Gastroesophageal sphincter (tissue), 4 donors: Measurements from ENCODE around the gene IL31RA. TPM values are rescaled to one million over a fixed set of nuclear protein-coding genes. Genes with fewer than 3 reads are reported as not detected.

ENCODE experiments used
- ATAC-seq: fragments of 150-250 bp; one replicate; pipeline ENCODE4 v1.9.1; 2016; ENCODE audit warnings: mild to moderate bottlenecking, moderate library complexity
- H3K27ac ChIP-seq, 4 donors: fragments of 200-600 bp; sonication (generic) in 3 of 4; 1 replicate in 3 of 4; 2 replicates in 1 of 4; pipeline ENCODE4 v1.5.1; 2016 to 2019
- H3K27me3 ChIP-seq: fragments of 200-600 bp; sonication (generic); one replicate; pipeline ENCODE4 v1.5.1; 2019
- H3K36me3 ChIP-seq, 2 donors: fragments of 200-600 bp; sonication (generic); one replicate each; pipeline ENCODE4 v1.5.1; 2019; ENCODE audit warnings: control low read depth in 1 of 2
- H3K4me1 ChIP-seq, 3 donors: fragments of 200-600 bp; sonication (generic); 1 replicate in 2 of 3; 2 replicates in 1 of 3; pipeline ENCODE4 v1.5.1; 2016 to 2019; ENCODE audit warnings: control low read depth in 2 of 3
- H3K4me3 ChIP-seq, 2 donors: fragments of 200-600 bp; sonication (generic); one replicate each; pipeline ENCODE4 v1.5.1; 2019; ENCODE audit warnings: mild to moderate bottlenecking in 1 of 2, moderate library complexity in 1 of 2
- H3K9me3 ChIP-seq, 3 donors: fragments of 200-600 bp; sonication (generic); one replicate each; pipeline ENCODE4 v1.5.1; 2017 to 2019; ENCODE audit warnings: control low read depth in 2 of 3
- EP300 ChIP-seq: sonication (generic); formaldehyde crosslinking; IDR thresholded peaks from one replicate; pipeline ENCODE4 v1.6.1; 2017; ENCODE audit warnings: antibody characterized with exemption, mild to moderate bottlenecking
- POLR2A ChIP-seq, 2 donors: fragments of 450-650 bp; IDR thresholded peaks; one replicate each; pipeline ENCODE4 v1.6.1; 2017; ENCODE audit warnings: antibody characterized with exemption in 2 of 2, mild to moderate bottlenecking in 2 of 2, moderate library complexity in 1 of 2
- POLR2AphosphoS5 ChIP-seq: sonication (generic); formaldehyde crosslinking; IDR thresholded peaks from one replicate; pipeline ENCODE4 v1.6.1; 2017; ENCODE audit warnings: antibody characterized with exemption
- WGBS, 2 donors: methylation state at CpG; one replicate each; pipeline ENCODE4 v1.1.5; 2018; ENCODE audit warnings: low coverage in 1 of 2; 5-methylcytosine and 5-hydroxymethylcytosine counted together
- total RNA-seq, 4 donors: library from RNA; depleted of rRNA; stranded (reverse); fragments of >200 nt; gene quantifications; one replicate each; pipeline ENCODE4 v1.1.0, GENCODE V29; 2016
- TF ChIP-seq, protein P1 (sequence below), 4 experiments: fragments of 200-600 bp in 2 of 4; fragments of 450-650 bp in 2 of 4; sonication (generic) in 1 of 4; IDR thresholded peaks; one replicate each; pipeline ENCODE4 v1.5.1; 2017 to 2019; ENCODE audit warnings: antibody characterized with exemption in 4 of 4, mild to moderate bottlenecking in 2 of 4, moderate library complexity in 2 of 4

Gene IL31RA
- total RNA-seq, 4 donors from 2014 or later = 0.13 to 0.57 TPM; not detected in 2

DNA sequence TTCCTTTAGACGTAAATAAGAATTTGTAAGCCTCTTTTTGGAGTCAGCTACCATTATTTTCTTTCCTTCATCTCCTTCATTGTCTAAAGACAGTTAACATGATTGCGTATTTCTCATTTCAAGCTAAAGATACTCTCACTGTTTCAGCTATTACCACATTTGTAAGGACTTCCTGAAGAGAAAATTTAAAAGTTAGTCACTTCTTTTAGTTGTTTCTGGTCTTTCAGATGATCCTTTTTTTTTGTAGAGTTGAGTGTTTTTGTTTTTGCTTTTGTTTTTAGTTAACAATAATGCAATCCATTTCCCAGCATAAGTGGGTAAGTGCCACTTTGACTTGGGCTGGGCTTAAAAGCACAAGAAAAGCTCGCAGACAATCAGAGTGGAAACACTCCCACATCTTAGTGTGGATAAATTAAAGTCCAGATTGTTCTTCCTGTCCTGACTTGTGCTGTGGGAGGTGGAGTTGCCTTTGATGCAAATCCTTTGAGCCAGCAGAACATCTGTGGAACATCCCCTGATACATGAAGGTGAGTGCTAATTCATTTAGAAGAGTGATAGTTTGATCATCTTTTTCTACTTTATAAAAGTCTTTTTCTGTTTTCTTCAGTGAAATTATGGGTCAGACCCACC is 2.0 kb downstream of the IL31RA start:
- Histone ChIP-seq H3K36me3 (no peaks in the 10 kb centered on the region), H3K4me1 (no peaks in the 10 kb centered on the region), H3K27me3 (peaks cover 9% of the 10 kb centered on the region), H3K9me3 (no peaks in the 10 kb centered on the region), H3K4me3 (no peak overlapping the region), H3K27ac (no peak overlapping the region)
- ATAC-seq = no peak
- no peak for TF ChIP-seq EP300
- WGBS, 2 donors = 54 to 58% methylated on average over 3 of the region's 3 CpGs

DNA sequence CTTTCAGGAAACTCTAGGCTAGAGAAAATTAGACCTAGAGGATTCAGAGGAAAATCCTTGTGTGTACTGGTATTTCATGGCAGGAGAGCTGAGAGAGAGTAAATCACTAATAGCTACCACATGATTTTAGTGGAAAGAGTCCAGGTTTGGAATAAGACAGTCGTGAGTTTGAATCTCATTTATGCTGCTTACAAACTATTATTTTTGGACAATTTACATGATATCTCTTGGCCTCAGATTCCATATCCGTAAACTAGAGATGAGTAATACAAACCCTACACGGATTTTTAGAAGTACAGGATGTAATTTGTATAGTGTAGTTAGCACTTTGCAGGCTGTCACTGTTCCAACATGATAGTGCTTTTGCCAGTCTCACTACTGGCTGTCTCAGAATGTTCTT is 2.7 kb downstream of the IL31RA start:
- 9 to 29% methylated on average over 3 of the region's 3 CpGs for WGBS, 2 donors
- Histone ChIP-seq H3K4me1 (no peaks in the 10 kb centered on the region), H3K27ac (no peak overlapping the region), H3K4me3 (no peak overlapping the region), H3K27me3 (peaks cover 9% of the 10 kb centered on the region), H3K9me3 (no peaks in the 10 kb centered on the region), H3K36me3 (no peaks in the 10 kb centered on the region)
- TF ChIP-seq, protein P1, sequence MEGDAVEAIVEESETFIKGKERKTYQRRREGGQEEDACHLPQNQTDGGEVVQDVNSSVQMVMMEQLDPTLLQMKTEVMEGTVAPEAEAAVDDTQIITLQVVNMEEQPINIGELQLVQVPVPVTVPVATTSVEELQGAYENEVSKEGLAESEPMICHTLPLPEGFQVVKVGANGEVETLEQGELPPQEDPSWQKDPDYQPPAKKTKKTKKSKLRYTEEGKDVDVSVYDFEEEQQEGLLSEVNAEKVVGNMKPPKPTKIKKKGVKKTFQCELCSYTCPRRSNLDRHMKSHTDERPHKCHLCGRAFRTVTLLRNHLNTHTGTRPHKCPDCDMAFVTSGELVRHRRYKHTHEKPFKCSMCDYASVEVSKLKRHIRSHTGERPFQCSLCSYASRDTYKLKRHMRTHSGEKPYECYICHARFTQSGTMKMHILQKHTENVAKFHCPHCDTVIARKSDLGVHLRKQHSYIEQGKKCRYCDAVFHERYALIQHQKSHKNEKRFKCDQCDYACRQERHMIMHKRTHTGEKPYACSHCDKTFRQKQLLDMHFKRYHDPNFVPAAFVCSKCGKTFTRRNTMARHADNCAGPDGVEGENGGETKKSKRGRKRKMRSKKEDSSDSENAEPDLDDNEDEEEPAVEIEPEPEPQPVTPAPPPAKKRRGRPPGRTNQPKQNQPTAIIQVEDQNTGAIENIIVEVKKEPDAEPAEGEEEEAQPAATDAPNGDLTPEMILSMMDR (IDR thresholded peaks at IDR 0.05) = no peak
- TF ChIP-seq POLR2A (IDR thresholded peaks at IDR 0.05) (no peak), EP300 (no peak), POLR2AphosphoS5 (no peak)
- no peak for ATAC-seq

DNA sequence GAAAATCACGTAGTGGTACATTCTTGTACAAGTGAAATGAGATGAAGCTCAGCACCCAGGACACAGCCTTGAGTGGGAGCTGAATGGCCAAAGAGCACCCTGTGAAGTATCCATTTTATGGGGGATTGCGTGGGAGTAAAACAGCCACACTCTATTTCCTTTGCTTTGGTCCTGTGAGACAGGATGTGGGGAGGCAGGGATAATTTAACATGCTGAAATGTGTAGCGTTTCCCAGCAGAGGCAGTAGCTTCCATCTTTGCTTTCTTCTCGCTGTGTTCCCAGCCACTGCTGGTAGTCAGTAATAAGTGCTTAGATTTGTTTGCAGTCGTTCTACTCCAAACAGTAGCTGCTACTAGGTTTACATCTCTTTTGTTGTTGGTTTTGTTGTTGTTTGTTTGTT is 4.4 kb downstream of the IL31RA start:
- TF ChIP-seq POLR2AphosphoS5 (no peak), POLR2A (IDR thresholded peaks at IDR 0.05) (no peak), EP300 (no peak)
- TF ChIP-seq, protein P1 (IDR thresholded peaks at IDR 0.05) = no peak
- whole genome bisulfite sequencing, 2 donors = 52 to 68% methylated on average over 4 to 5 of the region's 5 CpGs
- ATAC-seq = no peak

DNA sequence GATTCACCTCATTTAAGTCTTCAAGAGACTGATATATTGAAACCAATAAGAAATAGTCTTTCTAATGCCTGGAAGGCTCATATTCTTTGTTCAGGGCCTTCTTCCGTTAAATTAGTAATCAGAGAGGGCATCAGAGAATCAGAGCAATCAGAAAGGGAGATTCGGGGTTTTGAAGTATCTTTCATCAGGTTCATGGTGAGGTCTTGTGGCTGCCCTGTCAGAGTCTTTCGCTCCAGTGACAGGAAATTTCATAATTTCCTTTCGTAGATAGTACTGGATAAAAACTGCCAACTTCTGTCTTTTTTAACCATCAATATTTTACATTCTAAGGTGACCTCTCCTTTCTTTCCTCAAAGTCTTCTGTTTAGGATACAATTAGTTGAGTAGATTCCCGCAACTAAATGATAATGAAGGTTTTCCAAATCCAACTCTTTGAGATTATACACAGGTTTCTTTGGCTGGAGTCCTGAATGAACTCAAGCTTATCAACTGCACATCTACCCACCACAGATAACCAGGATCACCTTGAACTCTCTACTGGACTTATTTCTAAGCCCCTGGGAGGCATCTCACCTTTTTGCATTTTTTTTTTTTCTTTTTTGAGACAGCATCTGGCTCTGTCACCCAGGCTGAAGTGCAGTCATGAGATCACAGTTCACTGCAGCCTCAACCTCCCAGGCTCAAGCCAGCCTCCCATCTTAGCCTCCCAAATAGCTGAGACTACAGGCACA is 5.5 kb downstream of the IL31RA start:
- H3K4me1 ChIP-seq = no peaks in the 10 kb centered on the region
- peaks cover 0 to 3% (median 0%) of the 10 kb centered on the region in 3 donors for H3K9me3 ChIP-seq
- 76 to 93% methylated on average over 5 of the region's 5 CpGs for WGBS, 2 donors
- no peaks in the 10 kb centered on the region for H3K36me3 ChIP-seq
- H3K27me3 ChIP-seq = peaks cover 4% of the 10 kb centered on the region
- H3K4me3 ChIP-seq = no peak overlapping the region
- ATAC-seq = no peak
- TF ChIP-seq EP300 = no peak
- TF ChIP-seq, protein P1 (IDR thresholded peaks at IDR 0.05) = no peak
- no peak for TF ChIP-seq POLR2AphosphoS5
- no peak for TF ChIP-seq POLR2A (IDR thresholded peaks at IDR 0.05)
- H3K27ac ChIP-seq = no peak overlapping the region

More for the DNA sequence above, 4.4 kb downstream of the IL31RA start:
- no peak overlapping the region for H3K27ac ChIP-seq
- peaks cover 4% of the 10 kb centered on the region for H3K27me3 ChIP-seq
- no peaks in the 10 kb centered on the region for H3K36me3 ChIP-seq
- no peak overlapping the region for H3K4me3 ChIP-seq
- H3K4me1 ChIP-seq = no peaks in the 10 kb centered on the region
- H3K9me3 ChIP-seq = no peaks in the 10 kb centered on the region

DNA sequence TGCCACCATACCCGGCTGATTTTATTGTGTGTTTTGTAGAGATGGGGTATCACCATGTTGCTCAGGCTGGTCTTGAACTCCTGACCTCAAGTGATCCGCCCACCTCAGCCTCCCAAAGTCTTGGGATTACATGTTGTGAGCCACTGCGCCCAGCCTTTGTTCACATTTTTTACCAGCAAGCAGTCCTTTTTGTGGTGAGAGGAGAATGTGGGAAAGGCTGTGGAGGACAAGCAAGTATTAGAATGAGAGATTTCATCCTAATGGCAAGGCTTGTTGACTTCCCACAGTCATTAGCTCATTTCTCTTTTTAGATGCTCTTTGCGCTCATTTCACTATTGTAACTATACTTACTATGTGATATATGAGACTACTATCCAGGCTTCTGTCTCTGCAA is 6.1 kb downstream of the IL31RA start:
- Histone ChIP-seq H3K4me1 (no peaks in the 10 kb centered on the region), H3K27ac (no peak overlapping the region), H3K4me3 (no peak overlapping the region), H3K36me3 (no peaks in the 10 kb centered on the region), H3K27me3 (peaks cover 5% of the 10 kb centered on the region), H3K9me3 (peaks cover 0 to 3% (median 0%) of the 10 kb centered on the region in 3 donors)
- TF ChIP-seq, protein P1 (IDR thresholded peaks at IDR 0.05) = no peak
- TF ChIP-seq POLR2AphosphoS5 (no peak), EP300 (no peak), POLR2A (IDR thresholded peaks at IDR 0.05) (no peak)
- no peak for ATAC-seq
- WGBS, 2 donors = 85% methylated on average over 4 of the region's 4 CpGs; no CpG with 5 or more reads in 1 of the 2 donors
